Measurements from ENCODE around the gene C19orf67. TPM values are rescaled to one million over a fixed set of nuclear protein-coding genes. Genes with fewer than 3 reads are reported as not detected.

Gene C19orf67
- total and polyA plus RNA-seq, 2 of the 13 experiments (the other 11 are each of a cell fraction or from before 2014, with no cell fraction given), result 0.11 to 0.32 TPM

DNA sequence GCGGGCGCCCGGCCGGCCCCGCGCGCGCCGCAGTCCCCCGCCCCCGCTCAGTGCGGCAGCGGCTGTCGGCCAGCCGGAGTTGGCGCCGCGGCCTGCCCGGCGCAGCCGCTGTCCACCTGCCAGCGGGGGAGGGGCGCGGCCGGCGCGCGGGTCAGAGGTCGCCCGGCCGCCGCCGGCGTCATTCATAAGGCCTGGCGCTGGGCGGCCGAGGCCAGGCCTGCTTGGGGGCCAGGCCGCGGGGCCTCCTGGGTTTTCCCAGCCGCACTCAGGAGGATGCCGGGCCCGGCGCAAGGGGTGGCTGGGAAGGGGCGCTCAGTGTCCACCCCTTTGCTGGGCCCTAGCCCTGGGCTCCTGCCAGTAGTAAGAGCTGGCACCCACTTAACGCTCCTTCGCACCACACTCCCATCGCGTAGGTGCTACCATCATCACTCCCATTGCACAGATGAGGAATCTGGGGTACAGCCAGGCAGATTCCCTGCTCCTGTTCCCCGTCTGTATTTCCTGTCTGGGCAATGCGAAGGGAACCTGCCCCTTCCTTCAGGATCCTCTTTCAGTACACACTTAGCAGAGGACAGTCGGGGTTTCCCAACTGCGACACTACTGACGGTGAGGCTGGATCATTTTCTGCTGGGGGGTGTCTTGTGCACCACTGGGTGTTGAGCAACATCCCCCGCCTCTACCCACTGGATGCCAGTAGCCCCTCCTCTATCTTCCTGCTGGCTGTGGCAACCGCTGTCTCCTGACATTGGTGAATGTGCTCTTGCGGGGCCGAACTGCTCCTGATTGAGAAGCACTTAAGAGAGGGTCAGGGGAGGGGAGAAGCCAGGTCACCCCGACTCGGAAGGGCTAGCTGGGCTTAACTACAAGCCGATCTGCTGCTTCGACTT is 32.8 kb upstream of the C19orf67 start (continued):
- TF ChIP-seq TCF7L2 (IDR thresholded peaks at IDR 0.05; ENCODE audit: low read depth, low read length), result no peak
- TF ChIP-seq, protein P1, sequence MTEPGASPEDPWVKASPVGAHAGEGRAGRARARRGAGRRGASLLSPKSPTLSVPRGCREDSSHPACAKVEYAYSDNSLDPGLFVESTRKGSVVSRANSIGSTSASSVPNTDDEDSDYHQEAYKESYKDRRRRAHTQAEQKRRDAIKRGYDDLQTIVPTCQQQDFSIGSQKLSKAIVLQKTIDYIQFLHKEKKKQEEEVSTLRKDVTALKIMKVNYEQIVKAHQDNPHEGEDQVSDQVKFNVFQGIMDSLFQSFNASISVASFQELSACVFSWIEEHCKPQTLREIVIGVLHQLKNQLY (CRISPR knock-in tag; IDR thresholded peaks at IDR 0.05), result no peak
- no peak; the same call in 1 of the 2 replicates for TF ChIP-seq HMG20A (CRISPR knock-in tag; IDR thresholded peaks at IDR 0.05; ENCODE audit: borderline replicate concordance)
- TF ChIP-seq SIX4 (CRISPR knock-in tag; IDR thresholded peaks at IDR 0.05), result no peak
- TF ChIP-seq FOXA1 (IDR thresholded peaks at IDR 0.05), result no peak
- no peak for TF ChIP-seq FOXA1 (CRISPR knock-in tag; IDR thresholded peaks at IDR 0.05)
- TF ChIP-seq, protein P2, sequence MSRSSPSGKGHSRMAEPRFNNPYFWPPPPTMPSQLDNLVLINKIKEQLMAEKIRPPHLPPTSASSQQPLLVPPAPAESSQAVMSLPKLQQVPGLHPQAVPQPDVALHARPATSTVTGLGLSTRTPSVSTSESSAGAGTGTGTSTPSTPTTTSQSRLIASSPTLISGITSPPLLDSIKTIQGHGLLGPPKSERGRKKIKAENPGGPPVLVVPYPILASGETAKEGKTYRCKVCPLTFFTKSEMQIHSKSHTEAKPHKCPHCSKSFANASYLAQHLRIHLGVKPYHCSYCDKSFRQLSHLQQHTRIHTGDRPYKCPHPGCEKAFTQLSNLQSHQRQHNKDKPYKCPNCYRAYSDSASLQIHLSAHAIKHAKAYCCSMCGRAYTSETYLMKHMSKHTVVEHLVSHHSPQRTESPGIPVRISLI (CRISPR knock-in tag; IDR thresholded peaks at IDR 0.05; ENCODE audit: borderline replicate concordance), result no peak
- peak; percentile 58; the same call in 1 of the 2 replicates for TF ChIP-seq ZC3H13 (CRISPR knock-in tag; IDR thresholded peaks at IDR 0.05)
- TF ChIP-seq ZEB1 (IDR thresholded peaks at IDR 0.05; ENCODE audit: insufficient replicate concordance, low read depth), result no peak
- peak; percentile 17; the same call in 1 of the 2 replicates for TF ChIP-seq ZNF232 (CRISPR knock-in tag; IDR thresholded peaks at IDR 0.05; ENCODE audit: borderline replicate concordance)
- no peak for TF ChIP-seq U2AF1 (optimal IDR thresholded peaks at IDR 0.05; ENCODE audit: low read depth, low read length)
- TF ChIP-seq, protein P3, sequence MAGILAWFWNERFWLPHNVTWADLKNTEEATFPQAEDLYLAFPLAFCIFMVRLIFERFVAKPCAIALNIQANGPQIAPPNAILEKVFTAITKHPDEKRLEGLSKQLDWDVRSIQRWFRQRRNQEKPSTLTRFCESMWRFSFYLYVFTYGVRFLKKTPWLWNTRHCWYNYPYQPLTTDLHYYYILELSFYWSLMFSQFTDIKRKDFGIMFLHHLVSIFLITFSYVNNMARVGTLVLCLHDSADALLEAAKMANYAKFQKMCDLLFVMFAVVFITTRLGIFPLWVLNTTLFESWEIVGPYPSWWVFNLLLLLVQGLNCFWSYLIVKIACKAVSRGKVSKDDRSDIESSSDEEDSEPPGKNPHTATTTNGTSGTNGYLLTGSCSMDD (CRISPR knock-in tag; IDR thresholded peaks at IDR 0.05), result no peak
- TF ChIP-seq ZNF788 (CRISPR knock-in tag; IDR thresholded peaks at IDR 0.05; ENCODE audit: borderline replicate concordance), result no peak
- TF ChIP-seq NCOA5 (CRISPR knock-in tag; IDR thresholded peaks at IDR 0.05), result no peak
- TF ChIP-seq ZNF549 (CRISPR knock-in tag; IDR thresholded peaks at IDR 0.05), result no peak
- TF ChIP-seq, protein P4, sequence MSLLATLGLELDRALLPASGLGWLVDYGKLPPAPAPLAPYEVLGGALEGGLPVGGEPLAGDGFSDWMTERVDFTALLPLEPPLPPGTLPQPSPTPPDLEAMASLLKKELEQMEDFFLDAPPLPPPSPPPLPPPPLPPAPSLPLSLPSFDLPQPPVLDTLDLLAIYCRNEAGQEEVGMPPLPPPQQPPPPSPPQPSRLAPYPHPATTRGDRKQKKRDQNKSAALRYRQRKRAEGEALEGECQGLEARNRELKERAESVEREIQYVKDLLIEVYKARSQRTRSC (CRISPR knock-in tag; IDR thresholded peaks at IDR 0.05; ENCODE audit: low read depth), result no peak
